ACHN (cell line): ENCODE results near the gene PCP4L1.
A peak's percentile ranks its signal among the peaks of the same experiment; 100 is the strongest.
"Not testable (repeated sequence)": the region's sequence is repeated elsewhere in the genome, so short reads cannot be mapped to it uniquely, and the experiment has no call there.

Experiments used
- DNase-seq: peaks from one replicate; pipeline ENCODE4 v3.0.0-alpha.2; 2015
- in situ Hi-C: cut with HindIII; loops from 2 replicates; pipeline ENCODE4 v1.10.0; 2017; ENCODE audit warnings: low sequenced_read_pairs, low pct_ligation_motif_present, low pct_unique_long_range_greater_than_20kb

PCP4L1 gene

GRCh38 chr1:161304927-161305866, 46.7 kb downstream of the PCP4L1 start:
- in situ Hi-C loops = loop anchor here (25.0 kb wide), 1 partner anchor 93 kb away; the partner anchor contains the start of genes APOA2, FCER1G and NDUFS2
- no peak for DNase-seq

GRCh38 chr1:161305867-161306519, 47.4 kb downstream of the PCP4L1 start:
- in situ Hi-C loops = loop anchor here (25.0 kb wide), 1 partner anchor 94 kb away; the partner anchor contains the start of genes APOA2, FCER1G and NDUFS2
- peak; percentile 29 for DNase-seq

- DNase-seq = peak; percentile 17
- in situ Hi-C loops = loop anchor here (25.0 kb wide), 1 partner anchor 95 kb away; the partner anchor contains the start of genes APOA2, FCER1G and NDUFS2
These were observed 48.8 kb downstream of the PCP4L1 start for GRCh38 chr1:161307230-161307768.

GRCh38 chr1:161307892-161308638, 49.5 kb downstream of the PCP4L1 start:
- in situ Hi-C loops = loop anchor here (25.0 kb wide), 1 partner anchor 96 kb away; the partner anchor contains the start of genes APOA2, FCER1G and NDUFS2
- no peak for DNase-seq

GRCh38 chr1:161309868-161310267, 51.3 kb downstream of the PCP4L1 start, which contains the start of gene MPZ:
Gene MPZ, minus strand, starts transcription at chr1:161309968. Its CDS starts 63 bp downstream, at chr1:161309905.
- in situ Hi-C loops = loop anchor here (25.0 kb wide), 1 partner anchor 98 kb away; the partner anchor contains the start of genes APOA2, FCER1G and NDUFS2

GRCh38 chr1:161311595-161312181, 53.1 kb downstream of the PCP4L1 start:
- DNase-seq = peak; percentile 81
- in situ Hi-C loops = loop anchor here (25.0 kb wide), 1 partner anchor 99 kb away; the partner anchor contains the start of genes APOA2, FCER1G and NDUFS2

More at GRCh38 chr1:161309868-161310267, 51.3 kb downstream of the PCP4L1 start, which contains the start of gene MPZ:
- DNase-seq = no peak

GRCh38 chr1:161313554-161314200, 55.1 kb downstream of the PCP4L1 start:
- in situ Hi-C loops = loop anchor here (25.0 kb wide), 1 partner anchor 101 kb away; the partner anchor contains the start of genes APOA2, FCER1G and NDUFS2
- no peak for DNase-seq

- peak; percentile 92 for DNase-seq
- in situ Hi-C loops = loop anchor here (25.0 kb wide), 1 partner anchor 102 kb away; the partner anchor contains the start of genes APOA2, FCER1G and NDUFS2
These were observed 55.8 kb downstream of the PCP4L1 start, which contains the start of gene SDHC for GRCh38 chr1:161314201-161314981. Gene SDHC, plus strand, starts transcription at chr1:161314381. Its CDS starts 25 bp downstream, at chr1:161314406.

GRCh38 chr1:161315841-161316674, 57.5 kb downstream of the PCP4L1 start:
- not testable (repeated sequence) for DNase-seq
- in situ Hi-C loops = loop anchor here (25.0 kb wide), 1 partner anchor 104 kb away; the partner anchor contains the start of genes APOA2, FCER1G and NDUFS2

GRCh38 chr1:161324020-161324419, 65.5 kb downstream of the PCP4L1 start:
- in situ Hi-C loops = loop anchor here (25.0 kb wide), 1 partner anchor 112 kb away; the partner anchor contains the start of genes APOA2, FCER1G and NDUFS2
- DNase-seq = no peak

GRCh38 chr1:161330346-161330745, 71.8 kb downstream of the PCP4L1 start:
- DNase-seq = no peak
- in situ Hi-C loops = no loop called here

- DNase-seq = no peak
- in situ Hi-C loops = no loop called here
These were observed 74.6 kb downstream of the PCP4L1 start for GRCh38 chr1:161333166-161333565.
